Vagina (tissue), 2 donors: ENCODE data around the gene FTH1.

ENCODE experiments used
- CTCF ChIP-seq, 3 experiments: fragments of 450-650 bp in 2 of 3; fragments of 200-600 bp in 1 of 3; sonication (generic) in 1 of 3; IDR thresholded peaks; one replicate each; pipeline ENCODE4 v1.5.1; 2017 to 2019; ENCODE audit warnings: antibody characterized with exemption in 3 of 3, mild to moderate bottlenecking in 2 of 3, moderate library complexity in 2 of 3
- POLR2A ChIP-seq, 2 donors: fragments of 450-650 bp; IDR thresholded peaks; one replicate each; pipeline ENCODE4 v1.6.1; 2017; ENCODE audit warnings: antibody characterized with exemption in 2 of 2, mild to moderate bottlenecking in 2 of 2, moderate library complexity in 2 of 2

DNA sequence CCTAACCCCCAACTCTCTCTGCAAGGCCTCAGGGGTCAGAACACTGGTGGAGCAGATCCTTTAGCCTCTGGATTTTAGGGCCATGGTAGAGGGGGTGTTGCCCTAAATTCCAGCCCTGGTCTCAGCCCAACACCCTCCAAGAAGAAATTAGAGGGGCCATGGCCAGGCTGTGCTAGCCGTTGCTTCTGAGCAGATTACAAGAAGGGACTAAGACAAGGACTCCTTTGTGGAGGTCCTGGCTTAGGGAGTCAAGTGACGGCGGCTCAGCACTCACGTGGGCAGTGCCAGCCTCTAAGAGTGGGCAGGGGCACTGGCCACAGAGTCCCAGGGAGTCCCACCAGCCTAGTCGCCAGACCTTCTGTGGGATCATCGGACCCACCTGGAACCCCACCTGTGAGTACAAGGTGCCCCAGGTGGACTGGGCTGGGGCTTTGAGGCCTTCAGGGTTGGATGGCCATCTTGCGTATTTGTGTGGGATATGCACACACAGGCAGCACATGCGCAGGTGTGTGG is 17.3 kb downstream of the FTH1 start, which contains the start of gene BEST1:
- no peak for TF ChIP-seq POLR2A (IDR thresholded peaks at IDR 0.05)
- TF ChIP-seq CTCF (IDR thresholded peaks at IDR 0.05): no peak
